ENCODE data around the gene PLXDC2.

PLXDC2 gene

DNA sequence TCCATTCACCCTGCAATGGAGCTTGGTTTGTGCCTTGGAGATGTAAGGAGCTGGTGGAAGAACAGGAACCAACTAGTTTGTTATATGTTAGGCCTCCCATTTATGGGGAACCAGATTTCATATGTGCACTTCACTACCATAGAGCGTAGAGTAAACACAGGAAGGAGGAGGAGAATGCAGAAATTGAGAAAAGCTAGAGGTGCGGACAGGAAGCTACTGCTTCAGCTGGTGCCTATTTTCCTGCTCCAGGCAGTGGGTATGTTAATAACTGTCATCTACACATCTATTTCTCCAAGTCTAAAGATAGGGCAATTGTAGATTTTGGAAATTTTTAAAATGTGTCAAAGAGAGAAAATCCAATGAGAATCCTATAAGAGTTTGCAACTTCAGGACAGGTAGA, 482.2 kb downstream of the PLXDC2 start:
- DNase-seq: no peak

DNA sequence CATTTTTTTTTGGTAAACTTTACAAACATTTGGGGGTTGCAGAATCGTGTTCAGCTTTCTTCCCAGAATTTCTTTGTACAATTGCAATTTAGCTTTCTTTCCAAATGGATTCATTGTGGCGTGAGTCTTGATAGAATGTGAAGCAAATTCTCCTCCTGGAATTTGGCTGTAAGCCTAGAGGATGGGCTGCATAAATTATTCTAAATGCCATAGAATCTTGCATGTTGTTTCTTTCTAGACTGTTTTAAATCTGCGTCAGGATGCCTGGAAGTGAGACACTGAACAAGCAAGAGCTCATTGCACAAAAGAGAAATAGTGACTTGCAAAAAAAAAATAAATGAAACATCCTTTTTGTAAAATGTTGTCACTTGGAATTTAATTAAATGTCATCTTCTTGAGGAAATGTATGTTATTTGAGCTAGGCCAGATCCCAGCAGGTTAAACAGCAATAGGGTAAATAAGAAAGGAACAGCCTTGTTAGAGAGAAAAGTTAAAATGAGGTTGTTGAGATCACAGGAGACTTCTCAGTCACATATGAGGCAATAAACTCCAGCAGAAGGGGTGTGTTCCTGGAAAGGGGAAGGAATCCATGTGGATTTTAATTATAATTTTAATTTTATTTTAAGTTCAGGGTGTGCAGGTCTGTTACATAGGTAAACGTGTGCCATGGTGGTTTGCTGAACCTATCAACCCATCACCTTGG, 483.0 kb downstream of the PLXDC2 start:
- DNase-seq: no peak

DNA sequence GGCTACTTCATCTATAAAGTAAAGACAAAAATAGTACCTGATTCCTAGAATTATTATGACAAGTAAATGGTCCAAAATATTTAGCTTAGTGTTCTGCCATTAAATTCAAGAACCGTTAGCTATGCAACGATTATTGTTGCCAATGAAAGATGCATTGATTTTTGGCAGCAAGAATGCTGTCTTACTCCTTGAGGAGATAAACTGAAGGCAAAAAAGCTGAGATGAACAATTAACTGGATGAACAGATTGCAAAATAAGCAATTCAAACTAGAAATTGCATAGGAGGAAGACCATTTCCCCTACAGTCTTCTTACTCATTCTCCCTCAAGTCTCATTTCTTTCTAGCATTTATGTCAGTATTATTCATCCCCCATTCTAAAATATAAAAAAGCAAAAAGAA, 484.5 kb downstream of the PLXDC2 start:
- no peak for DNase-seq

DNA sequence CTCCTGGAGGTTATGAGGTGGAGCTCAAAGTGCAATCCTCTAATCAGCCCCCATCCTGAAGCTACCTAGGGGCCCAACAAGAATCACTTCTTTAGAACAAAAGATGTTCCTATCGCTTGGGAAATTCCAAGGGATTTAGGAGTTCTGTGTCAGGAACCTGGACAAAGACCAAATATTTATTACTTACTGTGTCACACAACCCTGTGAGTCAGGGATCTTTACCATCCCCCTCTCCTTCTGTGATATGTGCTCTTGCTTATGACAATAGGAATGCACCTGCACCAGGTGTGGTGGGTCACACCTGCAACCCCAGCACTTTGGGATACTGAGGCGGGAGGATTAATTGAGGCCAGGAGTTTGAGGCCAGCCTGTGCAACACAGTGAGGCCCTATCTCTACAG, 485.8 kb downstream of the PLXDC2 start:
- DNase-seq: no peak

DNA sequence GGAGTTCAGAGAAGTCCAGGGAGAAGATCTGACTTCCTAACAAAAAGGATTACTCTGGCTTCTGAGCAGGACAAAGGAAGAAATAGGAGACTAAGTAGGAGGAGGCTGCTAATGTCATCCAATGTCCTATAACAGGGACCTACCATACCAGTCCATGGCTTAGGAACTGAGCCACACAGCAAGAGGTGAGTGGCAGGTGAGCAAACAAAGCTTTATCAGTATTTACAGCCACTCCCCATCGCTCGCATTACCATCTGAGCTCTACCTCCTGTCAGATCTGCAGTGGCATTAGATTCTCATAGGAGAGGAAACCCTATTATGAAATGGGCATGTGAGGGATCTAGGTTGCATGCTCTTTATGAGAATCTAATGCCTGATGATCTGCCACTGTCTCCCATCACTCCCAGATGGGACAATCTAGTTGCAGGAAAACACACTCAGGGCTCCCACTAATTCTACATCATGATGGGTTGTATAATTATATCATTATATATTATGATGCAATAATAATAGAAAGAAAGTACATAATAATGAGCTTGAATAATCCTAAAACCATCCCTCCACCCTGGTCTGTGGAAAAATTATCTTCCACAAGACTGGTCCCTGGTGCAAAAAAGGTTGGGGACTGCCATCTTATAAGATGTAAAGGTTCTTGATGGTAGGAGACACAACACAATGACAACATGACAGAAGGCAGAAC, 487.4 kb downstream of the PLXDC2 start:
- DNase-seq: no peak

DNA sequence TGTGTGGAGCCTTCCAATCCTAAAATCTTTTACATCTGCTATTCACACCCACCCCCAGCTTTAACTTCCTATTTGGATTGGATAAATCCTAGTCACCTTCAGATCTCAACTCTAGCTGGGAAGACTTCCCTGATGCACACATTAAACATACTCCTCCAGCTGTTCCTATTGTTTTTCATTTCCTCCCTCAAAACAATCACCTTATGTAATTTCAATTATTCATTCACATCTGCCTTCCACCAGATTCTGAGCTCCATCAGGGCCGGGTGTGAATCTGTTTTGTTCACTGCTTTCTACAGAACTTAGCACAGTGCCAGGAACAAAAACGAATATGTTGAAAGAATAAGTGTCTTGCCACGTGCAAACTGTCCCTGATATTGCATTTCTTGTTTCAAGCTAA, 497.4 kb downstream of the PLXDC2 start:
- DNase-seq: no peak

DNA sequence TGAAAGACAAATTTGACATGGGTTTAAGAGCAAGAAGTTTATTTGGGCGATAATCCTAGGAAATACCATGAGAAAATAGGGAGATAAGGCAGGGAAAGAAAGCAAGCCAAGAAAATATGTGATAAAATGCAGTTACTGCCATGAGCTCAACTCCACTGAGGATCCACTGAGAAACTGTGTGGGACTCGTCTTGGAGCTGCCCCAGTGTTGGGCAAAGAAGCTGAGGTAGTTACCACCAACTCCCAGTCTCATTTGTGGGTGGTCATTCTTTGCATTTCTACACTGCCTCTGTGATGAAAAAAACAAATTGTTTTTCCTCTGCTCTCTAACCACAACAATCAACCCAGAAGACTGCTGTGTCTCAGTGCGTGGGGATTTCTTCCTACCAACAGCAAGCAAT, 498.2 kb downstream of the PLXDC2 start:
- DNase-seq: no peak

DNA sequence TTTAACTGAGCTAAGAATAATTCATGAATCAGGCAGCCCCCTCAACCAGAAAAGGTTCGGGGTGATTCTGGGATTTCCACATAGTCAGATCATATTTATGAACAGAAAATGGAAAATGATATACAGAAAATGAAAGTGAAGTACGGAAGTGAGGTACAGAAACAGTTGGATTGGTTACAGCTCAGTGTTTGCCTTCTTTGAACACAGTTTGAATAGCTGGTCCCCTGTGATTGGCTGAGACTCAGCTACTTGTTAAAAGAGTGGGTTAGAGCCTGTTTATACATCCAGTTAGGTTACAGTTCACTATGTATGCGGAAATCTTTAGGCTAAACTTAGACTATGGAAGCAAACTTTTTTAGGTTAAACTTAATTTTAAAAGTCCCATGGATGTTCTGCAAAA, 511.7 kb downstream of the PLXDC2 start:
- DNase-seq: no peak

DNA sequence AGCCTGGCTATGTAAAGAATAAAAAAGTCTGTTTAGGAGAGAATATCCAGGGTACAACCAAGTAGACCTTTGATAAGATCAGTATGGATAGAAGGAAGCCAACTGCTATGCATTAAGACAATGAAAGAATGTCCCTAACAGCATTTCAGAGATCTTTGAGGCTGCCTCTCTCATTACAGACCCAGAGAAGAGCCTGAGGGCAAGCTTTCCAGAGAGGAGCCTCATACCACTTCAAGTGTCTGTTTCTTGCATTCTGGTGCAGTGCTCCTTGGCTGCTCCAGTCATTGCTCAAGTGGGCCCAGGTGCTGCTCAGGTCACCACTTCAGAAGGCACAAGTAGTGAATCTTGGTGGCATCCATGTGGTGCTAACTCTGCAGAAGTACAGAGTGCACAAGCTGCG, 514.0 kb downstream of the PLXDC2 start:
- no peak for DNase-seq

DNA sequence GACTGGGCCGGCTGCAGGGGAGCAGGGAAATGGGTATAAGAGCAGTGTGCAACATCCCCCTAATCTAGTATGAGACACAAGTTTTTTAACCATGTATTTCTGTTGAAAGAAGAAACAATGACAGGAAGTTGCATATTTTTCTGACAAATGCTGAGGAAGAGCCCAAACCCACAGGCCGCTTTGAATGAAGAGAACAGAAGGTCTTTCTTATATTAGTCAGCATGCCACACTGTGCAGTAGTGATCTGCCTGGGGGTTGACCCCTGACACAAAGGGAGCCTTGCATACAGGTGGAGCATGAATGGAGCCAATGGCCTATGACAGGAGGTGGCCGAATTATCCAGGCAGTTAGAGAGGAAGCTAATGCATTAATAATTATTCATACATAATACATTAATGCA, 518.3 kb downstream of the PLXDC2 start:
- DNase-seq: no peak
